ENCODE data around the gene MYO16.

The MYO16 gene

GRCh38 chr13:108859197-108860012 lies 230.0 kb downstream of the MYO16 start:
- Histone ChIP-seq H3K4me1 (ENCODE audit: insufficient read depth, insufficient read length) (no peaks in the 10 kb centered on the region), H3K36me3 (ENCODE audit: insufficient read depth, insufficient read length, low read length) (no peaks in the 10 kb centered on the region), H3K9me3 (ENCODE audit: insufficient read depth, low read length) (no peaks in the 10 kb centered on the region; the same call in 1 of the 2 replicates), H3K9ac (ENCODE audit: insufficient read length, low read depth) (no peak overlapping the region), H3K27me3 (ENCODE audit: insufficient read depth, insufficient read length) (no peaks in the 10 kb centered on the region), H3K4me3 (ENCODE audit: insufficient read length, low read depth) (no peak overlapping the region)
- TF ChIP-seq SUZ12 (IDR thresholded peaks at IDR 0.05; ENCODE audit: extremely low read depth, insufficient read depth, insufficient read length) (no peak), YY1 (IDR thresholded peaks at IDR 0.05; ENCODE audit: insufficient read depth, insufficient read length) (no peak), ZNF274 (IDR thresholded peaks at IDR 0.05; ENCODE audit: low read depth, low read length) (no peak)
- no peak for DNase-seq (ENCODE audit: low read depth, low spot score)

GRCh38 chr13:108860418-108860817 lies 231.0 kb downstream of the MYO16 start:
- no peaks in the 10 kb centered on the region for H3K4me1 ChIP-seq (ENCODE audit: insufficient read depth, insufficient read length)
- no peaks in the 10 kb centered on the region for H3K27me3 ChIP-seq (ENCODE audit: insufficient read depth, insufficient read length)
- no peak overlapping the region for H3K4me3 ChIP-seq (ENCODE audit: insufficient read length, low read depth)
- no peak for DNase-seq (ENCODE audit: low read depth, low spot score)
- no peak overlapping the region for H3K9ac ChIP-seq (ENCODE audit: insufficient read length, low read depth)
- H3K9me3 ChIP-seq (ENCODE audit: insufficient read depth, low read length), result no peaks in the 10 kb centered on the region; the same call in 1 of the 2 replicates
- TF ChIP-seq SUZ12 (IDR thresholded peaks at IDR 0.05; ENCODE audit: extremely low read depth, insufficient read depth, insufficient read length) (no peak), YY1 (IDR thresholded peaks at IDR 0.05; ENCODE audit: insufficient read depth, insufficient read length) (no peak), ZNF274 (IDR thresholded peaks at IDR 0.05; ENCODE audit: low read depth, low read length) (no peak)
- H3K36me3 ChIP-seq (ENCODE audit: insufficient read depth, insufficient read length, low read length), result no peaks in the 10 kb centered on the region

GRCh38 chr13:108877300-108877699 lies 247.9 kb downstream of the MYO16 start:
- H3K9ac ChIP-seq (ENCODE audit: insufficient read length, low read depth), result no peak overlapping the region
- no peaks in the 10 kb centered on the region for H3K36me3 ChIP-seq (ENCODE audit: insufficient read depth, insufficient read length, low read length)
- TF ChIP-seq SUZ12 (IDR thresholded peaks at IDR 0.05; ENCODE audit: extremely low read depth, insufficient read depth, insufficient read length) (no peak), YY1 (IDR thresholded peaks at IDR 0.05; ENCODE audit: insufficient read depth, insufficient read length) (no peak), ZNF274 (IDR thresholded peaks at IDR 0.05; ENCODE audit: low read depth, low read length) (no peak)
- no peaks in the 10 kb centered on the region for H3K27me3 ChIP-seq (ENCODE audit: insufficient read depth, insufficient read length)
- no peak overlapping the region for H3K4me3 ChIP-seq (ENCODE audit: insufficient read length, low read depth)
- DNase-seq (ENCODE audit: low read depth, low spot score), result no peak
- H3K4me1 ChIP-seq (ENCODE audit: insufficient read depth, insufficient read length), result no peaks in the 10 kb centered on the region
- H3K9me3 ChIP-seq (ENCODE audit: insufficient read depth, low read length), result no peaks in the 10 kb centered on the region

GRCh38 chr13:108878732-108879131 lies 249.3 kb downstream of the MYO16 start:
- no peaks in the 10 kb centered on the region for H3K4me1 ChIP-seq (ENCODE audit: insufficient read depth, insufficient read length)
- H3K27me3 ChIP-seq (ENCODE audit: insufficient read depth, insufficient read length), result no peaks in the 10 kb centered on the region
- H3K9me3 ChIP-seq (ENCODE audit: insufficient read depth, low read length), result no peaks in the 10 kb centered on the region
- no peak for DNase-seq (ENCODE audit: low read depth, low spot score)
- H3K9ac ChIP-seq (ENCODE audit: insufficient read length, low read depth), result no peak overlapping the region
- no peaks in the 10 kb centered on the region for H3K36me3 ChIP-seq (ENCODE audit: insufficient read depth, insufficient read length, low read length)
- no peak for TF ChIP-seq YY1 (IDR thresholded peaks at IDR 0.05; ENCODE audit: insufficient read depth, insufficient read length)
- no peak overlapping the region for H3K4me3 ChIP-seq (ENCODE audit: insufficient read length, low read depth)

GRCh38 chr13:108889324-108889984 lies 260.0 kb downstream of the MYO16 start:
- H3K36me3 ChIP-seq (ENCODE audit: insufficient read depth, insufficient read length, low read length), result no peaks in the 10 kb centered on the region

GRCh38 chr13:108895220-108895704 lies 265.9 kb downstream of the MYO16 start:
- no peak for DNase-seq (ENCODE audit: low read depth, low spot score)
- TF ChIP-seq ZNF274 (IDR thresholded peaks at IDR 0.05; ENCODE audit: low read depth, low read length) (no peak), SUZ12 (IDR thresholded peaks at IDR 0.05; ENCODE audit: extremely low read depth, insufficient read depth, insufficient read length) (no peak), YY1 (IDR thresholded peaks at IDR 0.05; ENCODE audit: insufficient read depth, insufficient read length) (no peak)

More at GRCh38 chr13:108889324-108889984, 260.0 kb downstream of the MYO16 start:
- TF ChIP-seq YY1 (IDR thresholded peaks at IDR 0.05; ENCODE audit: insufficient read depth, insufficient read length) (no peak), SUZ12 (IDR thresholded peaks at IDR 0.05; ENCODE audit: extremely low read depth, insufficient read depth, insufficient read length) (no peak), ZNF274 (IDR thresholded peaks at IDR 0.05; ENCODE audit: low read depth, low read length) (no peak)
- Histone ChIP-seq H3K9me3 (ENCODE audit: insufficient read depth, low read length) (no peaks in the 10 kb centered on the region), H3K4me1 (ENCODE audit: insufficient read depth, insufficient read length) (no peaks in the 10 kb centered on the region), H3K4me3 (ENCODE audit: insufficient read length, low read depth) (no peak overlapping the region), H3K9ac (ENCODE audit: insufficient read length, low read depth) (no peak overlapping the region), H3K27me3 (ENCODE audit: insufficient read depth, insufficient read length) (no peaks in the 10 kb centered on the region)
- DNase-seq (ENCODE audit: low read depth, low spot score), result no peak

GRCh38 chr13:108897955-108898354 lies 268.5 kb downstream of the MYO16 start:
- no peaks in the 10 kb centered on the region for H3K27me3 ChIP-seq (ENCODE audit: insufficient read depth, insufficient read length)
- 0 out of 2 replicates have a peak, but pooled peaks cover 4% of the 10 kb centered on the region for H3K9me3 ChIP-seq (ENCODE audit: insufficient read depth, low read length)
- TF ChIP-seq YY1 (IDR thresholded peaks at IDR 0.05; ENCODE audit: insufficient read depth, insufficient read length) (no peak), ZNF274 (IDR thresholded peaks at IDR 0.05; ENCODE audit: low read depth, low read length) (no peak), SUZ12 (IDR thresholded peaks at IDR 0.05; ENCODE audit: extremely low read depth, insufficient read depth, insufficient read length) (no peak)
- H3K9ac ChIP-seq (ENCODE audit: insufficient read length, low read depth), result no peak overlapping the region
- no peaks in the 10 kb centered on the region for H3K36me3 ChIP-seq (ENCODE audit: insufficient read depth, insufficient read length, low read length)
- no peak overlapping the region for H3K4me3 ChIP-seq (ENCODE audit: insufficient read length, low read depth)
- H3K4me1 ChIP-seq (ENCODE audit: insufficient read depth, insufficient read length), result no peaks in the 10 kb centered on the region
- DNase-seq (ENCODE audit: low read depth, low spot score), result no peak

More at GRCh38 chr13:108895220-108895704, 265.9 kb downstream of the MYO16 start:
- Histone ChIP-seq H3K4me1 (ENCODE audit: insufficient read depth, insufficient read length) (no peaks in the 10 kb centered on the region), H3K4me3 (ENCODE audit: insufficient read length, low read depth) (no peak overlapping the region), H3K36me3 (ENCODE audit: insufficient read depth, insufficient read length, low read length) (no peaks in the 10 kb centered on the region), H3K9ac (ENCODE audit: insufficient read length, low read depth) (no peak overlapping the region), H3K9me3 (ENCODE audit: insufficient read depth, low read length) (no peaks in the 10 kb centered on the region), H3K27me3 (ENCODE audit: insufficient read depth, insufficient read length) (no peaks in the 10 kb centered on the region)
